ENCODE data around the gene FERMT3.

DNA sequence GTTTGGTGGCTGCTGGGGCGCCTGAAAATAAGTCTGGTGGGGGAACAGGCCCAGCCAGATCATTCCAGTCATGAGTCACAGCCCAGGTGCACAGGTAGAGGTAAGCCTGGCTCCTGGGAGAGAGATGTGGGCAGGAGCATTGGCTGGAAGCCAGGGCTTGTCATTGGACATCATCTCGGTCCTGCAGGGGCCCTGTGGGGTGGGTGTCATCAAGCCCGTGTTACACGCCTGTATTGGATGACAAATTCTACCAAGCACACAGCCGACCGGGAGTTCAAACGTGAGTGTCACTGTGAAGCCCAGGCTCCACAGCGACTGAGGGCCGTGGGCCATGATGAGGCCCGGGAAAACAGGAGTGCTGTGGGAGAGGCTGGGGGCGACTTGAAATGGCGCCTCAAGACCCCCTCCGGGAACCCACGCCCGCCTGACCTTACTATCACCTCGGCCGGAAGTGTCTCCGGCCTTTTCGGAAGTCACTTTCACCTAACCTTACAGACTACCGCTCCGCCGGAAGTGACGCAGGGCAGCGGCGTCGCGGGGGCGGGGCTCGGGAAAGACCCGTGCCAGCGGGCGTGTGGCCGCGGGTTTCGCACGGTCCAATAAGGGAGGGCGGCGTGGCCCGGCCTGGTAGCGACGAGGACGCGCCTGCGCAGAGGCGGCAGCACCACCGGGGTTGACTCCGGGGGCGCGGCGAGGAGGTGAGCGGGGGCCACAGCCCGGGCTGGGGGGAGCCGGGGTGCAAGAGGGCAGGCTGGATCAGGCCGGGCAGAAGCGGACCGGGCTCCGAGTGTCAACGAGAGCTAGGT lies 34.1 kb downstream of the FERMT3 start, which contains the start of gene FKBP2:
- TF ChIP-seq, protein P1, sequence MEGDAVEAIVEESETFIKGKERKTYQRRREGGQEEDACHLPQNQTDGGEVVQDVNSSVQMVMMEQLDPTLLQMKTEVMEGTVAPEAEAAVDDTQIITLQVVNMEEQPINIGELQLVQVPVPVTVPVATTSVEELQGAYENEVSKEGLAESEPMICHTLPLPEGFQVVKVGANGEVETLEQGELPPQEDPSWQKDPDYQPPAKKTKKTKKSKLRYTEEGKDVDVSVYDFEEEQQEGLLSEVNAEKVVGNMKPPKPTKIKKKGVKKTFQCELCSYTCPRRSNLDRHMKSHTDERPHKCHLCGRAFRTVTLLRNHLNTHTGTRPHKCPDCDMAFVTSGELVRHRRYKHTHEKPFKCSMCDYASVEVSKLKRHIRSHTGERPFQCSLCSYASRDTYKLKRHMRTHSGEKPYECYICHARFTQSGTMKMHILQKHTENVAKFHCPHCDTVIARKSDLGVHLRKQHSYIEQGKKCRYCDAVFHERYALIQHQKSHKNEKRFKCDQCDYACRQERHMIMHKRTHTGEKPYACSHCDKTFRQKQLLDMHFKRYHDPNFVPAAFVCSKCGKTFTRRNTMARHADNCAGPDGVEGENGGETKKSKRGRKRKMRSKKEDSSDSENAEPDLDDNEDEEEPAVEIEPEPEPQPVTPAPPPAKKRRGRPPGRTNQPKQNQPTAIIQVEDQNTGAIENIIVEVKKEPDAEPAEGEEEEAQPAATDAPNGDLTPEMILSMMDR (IDR thresholded peaks at IDR 0.05; ENCODE audit: low read length), result no peak
- TF ChIP-seq EZH2phosphoT487 (IDR thresholded peaks at IDR 0.05; ENCODE audit: low read length), result no peak

Measured in MM.1S (cell line).